NCI-H69 (cell line): Measurements from ENCODE around the gene FOSB.
"Not testable (repeated sequence)": the region's sequence is repeated elsewhere in the genome, so short reads cannot be mapped to it uniquely, and the experiment has no call there.

ENCODE experiments used
- DNase-seq: peaks from one replicate; lab custom pipeline; 2025; lab: John Stamatoyannopoulos, UW

Gene FOSB

DNA sequence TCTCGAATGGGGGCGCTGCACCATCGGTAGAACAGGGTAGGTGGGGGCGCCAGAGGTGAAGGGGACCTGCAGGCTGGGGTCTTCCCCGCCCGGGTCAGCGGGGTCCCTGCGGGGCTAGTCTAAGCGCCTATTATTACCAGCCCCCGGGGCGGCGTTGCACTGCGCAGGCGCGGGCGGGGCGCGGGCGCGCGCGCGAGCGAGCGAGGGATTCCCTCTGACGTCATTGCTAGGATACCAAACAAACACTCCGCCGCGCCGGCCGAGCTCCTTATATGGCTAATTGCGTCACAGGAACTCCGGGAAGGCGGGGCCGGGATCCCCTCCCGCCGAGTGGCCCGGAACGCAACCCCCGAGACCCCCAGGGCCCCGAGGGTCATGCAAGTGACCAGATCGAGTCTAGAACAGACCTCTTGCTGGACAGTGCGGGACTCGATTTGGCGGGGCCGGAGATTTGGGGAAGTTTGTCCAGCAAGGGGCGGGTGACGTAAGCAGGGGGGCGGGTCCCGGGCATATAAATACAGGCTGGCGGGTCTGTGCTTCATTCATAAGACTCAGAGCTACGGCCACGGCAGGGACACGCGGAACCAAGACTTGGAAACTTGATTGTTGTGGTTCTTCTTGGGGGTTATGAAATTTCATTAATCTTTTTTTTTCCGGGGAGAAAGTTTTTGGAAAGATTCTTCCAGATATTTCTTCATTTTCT is at the start of gene FOSB:
FOSB (plus strand) TSS at position 541 of the 703 bp plus-strand sequence. CDS start 591 bp downstream, outside the sequence.
- DNase-seq, result peak; percentile 98

DNA sequence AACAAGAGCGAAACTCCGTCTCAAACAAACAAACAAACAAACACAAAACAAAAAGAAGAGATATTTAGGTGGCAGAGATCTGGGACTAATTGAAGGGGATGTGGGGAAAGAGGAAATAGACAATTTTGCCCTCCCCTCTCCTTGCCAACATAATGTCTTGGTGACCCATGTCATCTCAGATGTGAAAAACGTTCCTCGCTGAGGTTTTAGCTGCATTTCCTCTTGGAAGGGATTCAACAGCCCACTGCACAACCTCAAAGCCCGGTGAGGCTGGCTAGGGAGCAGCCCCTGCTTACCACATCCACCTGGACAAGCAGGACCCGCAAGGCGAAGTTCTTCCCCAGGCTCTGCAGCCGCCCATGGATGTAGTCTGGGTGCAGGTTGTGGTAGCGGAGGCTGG is 49.0 kb upstream of the FOSB start:
- no peak for DNase-seq

DNA sequence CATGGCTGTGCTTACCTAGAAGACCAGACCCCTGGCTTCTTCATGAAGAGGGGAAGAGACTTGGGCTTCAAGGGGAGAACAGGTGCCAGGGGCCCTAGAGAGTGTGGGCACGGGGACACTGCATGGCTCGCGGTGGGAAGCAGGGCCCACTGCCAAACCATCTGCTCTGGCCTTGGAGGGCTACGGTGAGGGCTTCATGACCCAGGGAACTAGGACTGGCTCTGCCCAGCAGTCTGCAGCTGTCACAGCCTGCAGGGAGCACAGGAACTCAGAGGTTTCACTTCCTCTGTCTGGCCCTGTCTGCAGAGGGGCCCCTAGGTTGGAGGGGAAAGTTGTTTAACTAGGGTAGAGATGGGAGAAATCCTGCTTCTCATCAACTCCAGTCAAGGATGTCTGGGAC is 48.4 kb upstream of the FOSB start:
- DNase-seq, result no peak

DNA sequence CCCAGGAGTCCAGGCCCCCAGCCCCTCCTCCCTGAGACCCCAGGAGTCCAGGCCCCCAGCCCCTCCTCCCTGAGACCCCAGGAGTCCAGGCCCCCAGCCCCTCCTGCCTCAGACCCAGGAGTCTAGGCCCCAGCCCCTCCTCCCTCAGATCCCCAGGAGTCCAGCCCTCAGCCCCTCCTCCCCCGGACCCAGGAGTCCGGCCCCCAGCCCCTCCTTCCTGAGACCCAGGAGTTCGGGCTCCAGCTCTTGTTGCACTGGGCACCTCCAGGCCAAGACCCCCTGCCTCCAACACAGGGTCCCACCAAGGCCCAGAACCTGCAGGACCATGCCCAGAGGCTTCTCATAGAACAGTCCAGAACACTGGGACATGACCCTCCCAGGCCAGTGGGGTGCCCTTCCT is 47.9 kb upstream of the FOSB start:
- DNase-seq, result no peak

DNA sequence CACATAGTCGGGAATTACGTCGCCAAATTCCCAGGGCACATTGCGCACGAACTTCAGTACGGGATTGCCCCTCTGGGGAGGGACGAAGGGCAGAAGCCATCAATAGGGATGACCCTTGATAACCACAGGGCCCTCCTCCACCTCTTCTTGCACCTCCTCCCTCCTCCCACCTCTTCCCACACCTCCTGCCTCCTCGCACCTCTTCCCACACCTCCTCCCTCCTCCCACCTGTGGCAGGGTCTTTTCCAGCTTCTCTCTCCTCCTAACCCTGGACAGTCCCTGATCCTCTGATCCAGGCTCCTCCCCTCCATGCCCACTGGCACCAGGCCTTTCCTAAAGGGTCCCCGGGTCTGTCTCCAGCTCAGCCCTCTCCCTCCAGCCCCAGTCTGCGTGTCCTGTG is 47.4 kb upstream of the FOSB start:
- no peak for DNase-seq

DNA sequence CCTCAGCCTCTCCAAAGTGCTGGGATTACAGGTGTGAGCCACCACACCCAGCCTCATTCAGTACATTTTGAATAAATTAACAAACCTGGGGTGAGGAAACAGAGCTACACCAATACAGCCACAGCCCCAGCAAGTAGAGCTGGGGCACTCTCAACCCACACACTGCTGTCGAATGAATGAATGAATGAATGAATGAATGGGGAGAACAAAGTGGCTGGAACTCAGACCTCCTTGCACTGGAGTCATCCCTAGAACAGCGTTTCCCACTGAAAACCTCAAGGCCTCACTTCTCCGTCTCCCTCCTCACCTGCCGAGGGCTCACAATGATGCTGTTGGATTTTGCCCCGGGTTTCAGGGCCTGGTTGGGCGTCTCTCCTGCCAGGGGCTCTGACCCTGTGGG is 46.9 kb upstream of the FOSB start:
- DNase-seq, result no peak

DNA sequence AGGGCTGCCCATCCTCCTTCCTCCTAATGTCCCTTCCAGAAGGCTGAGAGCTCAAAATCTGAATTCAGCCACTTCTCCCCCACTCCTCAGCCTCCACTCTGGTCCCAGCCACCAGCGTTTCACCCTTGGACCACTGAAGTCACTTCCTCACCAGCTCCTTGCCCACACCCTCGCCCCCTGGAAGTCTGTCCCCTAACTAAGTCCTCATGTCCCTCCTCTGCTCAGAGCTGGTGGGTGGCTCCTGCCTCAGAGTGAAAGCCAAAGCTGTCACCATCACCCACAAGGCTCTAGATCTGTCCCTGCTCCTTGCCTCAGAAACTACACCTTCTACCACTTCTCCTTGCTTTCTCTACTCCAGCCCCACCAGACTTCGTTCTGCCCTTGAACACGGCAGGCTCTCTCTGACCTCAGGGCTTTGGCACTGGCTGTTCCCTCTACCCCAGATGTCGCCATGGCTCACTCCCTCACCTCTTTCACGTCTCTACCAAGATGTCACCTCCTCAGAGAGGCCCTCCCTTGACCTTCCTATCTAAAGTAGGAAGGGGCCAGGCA is 45.8 kb upstream of the FOSB start:
- no peak for DNase-seq

DNA sequence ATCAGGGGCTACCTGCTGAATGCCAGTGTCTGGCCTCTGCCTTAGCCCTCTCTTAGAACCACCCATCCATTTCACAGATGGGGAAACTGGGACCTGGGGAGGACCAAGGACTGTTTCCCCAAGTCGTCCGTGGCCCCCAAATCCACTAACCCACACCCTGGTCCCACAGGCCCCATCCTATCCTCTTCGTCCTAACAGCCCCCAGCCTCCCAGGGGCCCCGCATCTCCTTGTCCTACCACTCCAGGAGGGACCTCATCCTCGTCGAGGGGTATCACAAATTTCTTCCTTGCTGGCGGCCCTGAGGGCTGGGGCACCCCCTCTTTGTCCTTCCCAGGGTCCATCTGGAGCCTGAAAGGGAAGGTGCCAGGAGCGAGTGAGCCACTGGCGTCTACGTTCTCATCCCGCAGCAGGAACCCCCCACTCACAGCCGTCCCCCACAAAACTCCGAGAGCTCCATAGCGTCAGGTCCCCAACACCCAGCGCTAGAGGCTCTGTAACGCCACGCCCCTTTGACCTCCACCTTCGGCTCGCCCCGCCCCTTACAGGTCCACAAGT is 44.7 kb upstream of the FOSB start:
- DNase-seq, result no peak

DNA sequence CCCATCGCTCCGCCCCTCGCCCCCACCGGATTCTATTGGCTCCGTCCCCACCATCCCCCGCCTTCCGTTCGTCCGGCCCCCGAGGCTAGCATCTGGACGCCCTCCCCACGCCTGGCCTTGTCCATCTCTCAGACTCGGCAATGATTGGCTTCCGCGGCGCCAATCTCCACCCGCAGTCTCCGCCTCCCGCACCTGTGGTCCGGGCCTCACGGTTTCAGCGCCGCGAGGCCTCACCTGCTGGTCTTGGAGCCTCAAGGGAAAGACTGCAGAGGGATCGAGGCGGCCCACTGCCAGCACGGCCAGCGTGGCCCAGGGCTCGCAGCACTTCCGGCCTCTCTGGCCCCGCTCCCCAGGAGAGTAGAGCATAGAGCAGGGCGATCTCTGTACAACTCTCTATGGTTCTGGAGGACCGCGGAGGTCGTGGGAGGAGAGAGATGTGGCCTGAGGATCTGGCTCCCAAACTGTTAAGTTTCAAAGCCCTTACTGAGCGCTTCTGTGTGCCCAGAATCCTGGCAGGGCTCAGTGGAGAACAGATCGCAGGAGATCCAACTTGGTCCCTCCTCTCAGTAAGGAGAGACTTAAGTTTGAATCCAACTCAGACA is 44.1 kb upstream of the FOSB start, which contains the start of gene ERCC1:
ERCC1 (minus strand) TSS at position 329 of the 602 bp plus-strand sequence. CDS start 543 bp downstream, outside the sequence.
- peak; percentile 100 for DNase-seq

DNA sequence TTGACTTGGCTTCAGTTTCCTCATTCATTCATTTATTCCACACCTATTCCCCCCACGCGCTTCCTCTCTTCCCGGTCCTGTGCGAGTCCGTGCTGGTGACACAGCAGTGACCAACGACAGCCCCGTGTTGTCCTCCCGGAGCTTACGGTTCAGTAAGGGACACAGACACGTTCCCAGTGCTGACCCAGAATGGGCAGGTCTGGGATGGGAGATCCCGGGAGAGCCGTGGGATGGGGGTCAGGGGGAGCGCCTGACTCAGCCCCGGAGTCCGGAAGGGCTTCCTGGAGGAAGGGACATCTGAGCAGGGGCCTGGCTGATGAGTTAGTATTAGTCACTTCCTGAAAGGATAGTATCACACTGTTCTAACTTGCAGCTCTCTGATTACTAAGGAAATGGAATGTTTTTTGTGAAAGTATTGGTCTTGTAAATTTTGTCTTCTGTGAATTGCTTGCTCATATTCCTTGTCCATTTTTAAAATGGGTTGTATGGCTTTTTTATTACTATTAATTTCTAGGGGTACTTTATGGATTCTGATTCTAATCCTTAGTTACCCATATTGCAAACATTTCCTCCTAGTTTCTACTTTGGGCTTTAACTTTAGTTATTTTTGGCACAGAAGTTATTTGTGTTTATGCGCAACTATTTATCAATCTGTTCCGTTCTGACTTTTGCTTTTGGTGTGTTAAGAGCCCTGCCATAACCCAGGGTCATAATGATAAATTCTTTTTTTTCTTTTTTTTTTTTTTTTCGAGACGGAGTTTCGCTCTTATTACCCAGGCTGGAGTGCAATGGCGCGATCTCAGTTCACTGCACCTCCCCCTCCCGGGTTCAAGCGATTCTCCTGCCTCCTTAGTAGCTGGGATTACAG is 43.4 kb upstream of the FOSB start:
- DNase-seq, result peak; percentile 82

DNA sequence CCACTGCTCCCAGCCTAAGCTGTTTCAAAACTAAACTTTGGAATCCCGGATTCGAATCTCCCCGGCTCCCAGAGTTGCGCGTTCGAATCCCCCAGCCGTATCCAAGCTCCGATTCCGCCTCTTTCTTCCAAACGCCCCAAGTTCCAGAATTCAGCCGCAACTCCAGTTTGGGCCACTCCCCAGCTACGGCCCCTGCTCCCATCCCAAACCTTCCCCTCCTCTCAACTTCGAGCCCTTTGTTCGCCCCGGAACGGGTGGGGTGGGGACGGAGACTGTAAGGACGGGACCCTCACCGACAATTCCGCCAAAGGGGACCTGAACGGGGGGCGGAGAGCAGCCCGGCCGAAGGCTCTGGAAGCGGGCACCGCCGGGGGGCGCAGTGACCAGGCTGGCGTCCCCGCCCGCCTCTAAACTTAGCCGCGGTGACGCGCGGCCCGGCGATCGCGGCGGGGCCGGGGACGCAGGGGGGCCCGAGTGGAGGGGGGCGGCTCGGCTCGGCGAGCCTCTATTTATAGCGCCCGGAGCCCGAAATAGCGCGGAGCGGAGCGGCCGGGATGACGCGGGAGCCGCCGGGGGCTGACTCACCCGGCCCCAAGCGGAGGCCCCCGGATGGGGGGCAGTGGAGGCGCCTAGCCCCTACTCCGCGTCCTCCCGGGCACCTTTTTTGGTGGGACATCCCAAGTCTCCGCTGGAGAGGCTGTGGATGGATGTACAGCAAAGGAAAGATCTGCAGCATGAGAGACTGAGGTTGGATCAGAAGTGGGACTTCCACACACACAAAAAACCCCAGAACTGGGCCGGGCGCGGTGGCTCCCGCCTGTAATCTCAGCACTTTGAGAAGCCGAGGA is 39.2 kb upstream of the FOSB start:
- DNase-seq, result peak; percentile 44

DNA sequence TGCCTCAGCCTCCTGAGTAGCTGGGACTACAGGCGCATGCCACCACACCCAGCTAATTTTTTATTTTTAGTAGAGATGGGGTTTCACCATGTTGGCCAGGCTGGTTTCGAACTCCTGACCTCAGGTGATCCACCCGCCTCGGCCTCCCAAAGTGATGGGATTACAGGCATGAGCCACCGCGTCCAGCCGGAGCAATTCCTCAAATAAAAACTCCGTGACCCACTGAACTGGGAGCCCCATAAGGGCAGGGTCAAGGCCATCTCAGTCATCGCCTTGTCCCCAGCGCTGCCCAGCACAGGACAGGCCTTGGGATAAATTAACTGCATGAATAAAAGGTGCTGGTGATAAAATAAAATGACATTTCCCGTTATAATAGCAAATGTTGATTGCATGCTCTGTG is 37.9 kb upstream of the FOSB start:
- not testable (repeated sequence) for DNase-seq

DNA sequence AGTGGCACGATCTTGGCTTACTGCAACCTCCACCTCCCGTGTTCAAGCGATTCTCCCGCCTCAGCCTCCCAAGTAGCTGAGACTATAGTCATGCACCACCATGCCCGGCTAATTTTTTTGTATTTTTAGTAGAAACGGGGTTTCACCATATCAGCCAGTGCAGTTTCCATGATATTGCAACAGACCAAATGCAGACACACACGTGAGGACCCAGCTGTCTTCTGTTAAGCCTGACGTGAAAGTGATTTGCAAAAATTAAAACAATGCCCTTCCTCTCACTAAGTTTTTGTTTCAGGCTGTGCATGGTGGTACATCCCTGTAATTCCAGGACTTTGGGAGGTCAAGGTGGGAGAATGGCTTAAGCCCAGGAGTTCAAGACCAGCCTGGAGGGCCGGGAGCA is 36.8 kb upstream of the FOSB start:
- DNase-seq, result not testable (repeated sequence)

DNA sequence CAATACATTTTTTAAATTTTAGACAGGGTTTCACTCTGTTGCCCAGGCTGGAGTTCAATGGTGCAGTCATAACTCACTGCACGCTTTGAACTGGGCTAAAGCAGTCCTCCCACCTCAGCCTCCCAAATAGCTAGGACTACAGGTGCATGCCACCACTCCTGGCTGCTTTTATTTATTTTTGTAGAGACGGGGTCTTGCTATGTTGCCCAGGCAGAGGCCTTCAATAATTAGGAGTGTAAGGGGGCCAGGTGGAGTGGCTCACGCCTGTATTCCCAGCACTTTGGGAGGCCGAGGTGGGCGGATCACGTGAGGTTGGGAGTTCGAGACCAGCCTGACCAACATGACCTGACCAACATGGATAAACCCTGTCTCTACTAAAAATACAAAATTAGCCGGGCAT is 35.3 kb upstream of the FOSB start:
- not testable (repeated sequence) for DNase-seq

DNA sequence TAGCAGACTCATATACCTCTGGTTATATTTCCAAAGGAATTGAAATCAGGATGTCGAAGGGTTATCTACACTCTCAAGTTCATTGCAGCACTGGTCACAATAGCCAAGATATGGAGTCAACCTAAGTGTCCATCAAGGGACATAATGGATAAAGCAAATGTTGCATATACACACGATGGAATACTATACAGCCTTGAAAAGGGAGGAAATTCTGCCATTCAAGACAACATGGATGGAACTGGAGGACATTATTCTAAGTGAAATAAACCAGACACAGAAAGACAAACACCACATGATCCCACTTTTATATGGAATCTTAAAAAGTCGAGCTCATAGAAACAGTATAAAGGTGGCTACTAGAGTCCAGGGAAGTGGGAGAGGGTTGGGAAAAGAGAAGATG is 30.5 kb upstream of the FOSB start:
- DNase-seq, result no peak

DNA sequence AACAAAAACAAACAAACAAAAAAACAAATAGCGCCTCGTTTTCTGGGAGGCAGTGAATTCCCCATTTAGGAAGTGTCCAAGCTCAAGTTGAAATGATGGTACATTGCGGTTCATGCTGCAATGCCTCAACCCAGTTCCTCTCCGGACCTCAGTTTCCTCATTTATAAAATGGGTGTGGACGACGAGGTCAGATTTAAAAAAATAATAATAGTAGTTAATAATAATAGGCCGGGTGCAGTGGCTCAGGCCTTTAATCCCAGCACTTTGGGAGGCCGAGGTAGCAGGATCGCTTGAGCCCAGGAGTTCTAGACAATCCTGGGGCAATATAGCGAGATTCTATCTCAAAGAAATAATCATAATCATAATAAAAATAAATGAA is 28.6 kb upstream of the FOSB start:
- no peak for DNase-seq

DNA sequence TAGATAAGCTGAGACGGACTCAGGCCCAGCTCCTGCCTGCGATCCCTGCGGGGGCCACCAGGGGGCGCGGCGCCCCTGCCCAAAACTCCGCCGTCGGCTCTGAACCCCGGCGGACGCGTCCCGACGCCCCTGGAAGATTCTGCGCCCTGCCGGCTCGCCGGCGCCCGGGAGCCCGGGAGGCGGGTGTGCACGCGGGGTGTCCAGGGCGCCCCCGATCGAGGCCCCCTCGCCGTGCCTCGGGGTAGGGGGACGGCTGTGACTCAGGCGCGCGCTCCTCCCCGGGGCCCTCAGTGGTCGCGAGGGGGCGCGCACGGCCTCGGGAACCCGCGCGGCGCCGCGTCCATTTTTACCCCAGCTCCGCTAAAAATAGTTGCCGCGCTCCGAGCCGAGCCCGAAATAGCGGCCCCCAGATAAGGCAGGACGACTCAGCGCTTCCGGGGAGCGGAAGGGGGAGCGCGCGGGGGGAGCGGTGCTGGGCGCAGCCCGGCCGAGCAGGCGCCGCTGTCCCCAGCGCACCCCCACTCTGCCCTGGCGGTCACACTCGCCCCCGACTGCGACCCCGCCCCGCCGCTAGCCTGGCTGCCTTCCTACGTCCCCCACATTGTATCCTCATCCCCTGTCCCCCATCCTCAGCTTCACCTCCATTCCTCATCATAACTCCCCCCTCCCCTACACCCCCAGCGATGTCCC is 28.1 kb upstream of the FOSB start:
- DNase-seq, result peak; percentile 90

DNA sequence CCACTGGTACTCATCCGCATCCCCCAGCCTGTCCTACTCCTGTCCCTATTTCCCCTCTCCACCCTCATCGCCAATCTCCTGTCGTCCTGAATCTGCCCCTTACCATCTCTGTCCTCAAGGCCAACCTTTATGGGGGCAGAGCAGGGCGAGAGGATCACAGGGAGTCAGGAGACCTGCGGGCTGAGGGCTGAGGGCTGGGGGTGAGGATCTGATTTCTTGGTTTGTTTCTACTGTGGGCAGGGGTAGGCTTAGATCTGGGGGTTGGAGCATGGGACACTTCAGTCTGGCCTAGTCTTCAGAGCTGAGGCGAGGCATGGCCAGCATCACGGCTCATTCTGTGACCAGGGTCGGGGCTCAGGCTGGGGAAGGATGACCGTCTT is 27.5 kb upstream of the FOSB start:
- no peak for DNase-seq

DNA sequence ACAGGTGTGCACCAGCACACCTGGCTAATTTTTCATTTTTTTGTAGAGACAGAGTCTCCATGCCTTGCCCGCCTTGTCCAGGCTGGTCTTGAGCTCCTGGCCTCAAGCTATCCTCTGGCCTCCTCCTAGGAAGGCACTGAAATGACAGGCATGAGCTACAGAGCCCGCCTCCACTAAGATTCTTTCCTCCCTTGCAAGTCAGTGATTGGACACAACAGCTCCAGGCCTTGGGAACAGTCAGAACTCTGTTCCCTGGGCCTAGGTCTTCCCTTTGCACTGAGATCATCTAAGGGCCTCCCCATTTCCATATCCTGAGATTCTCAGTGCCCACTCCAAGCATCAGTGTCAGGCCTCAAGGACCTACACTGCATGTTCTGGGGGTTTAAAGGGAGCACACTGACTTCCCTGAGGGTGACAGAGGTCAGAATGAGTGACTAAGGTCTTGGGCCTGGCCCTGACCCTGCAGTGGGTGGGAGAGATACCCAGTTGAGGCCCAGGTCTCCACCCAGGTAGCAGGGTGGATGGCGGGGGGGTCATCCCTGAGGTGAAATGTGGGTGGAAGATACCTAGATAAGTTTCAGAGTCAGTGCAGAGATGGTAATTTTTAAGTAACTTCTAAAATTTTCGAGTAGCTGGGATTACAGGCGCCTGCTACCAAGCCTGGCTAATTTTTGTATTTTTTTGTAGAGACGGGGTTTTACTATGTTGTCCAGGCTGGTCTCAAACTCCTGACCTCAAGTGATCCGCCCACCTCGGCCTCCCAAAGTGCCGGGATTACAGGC is 26.7 kb upstream of the FOSB start:
- DNase-seq, result peak; percentile 36

DNA sequence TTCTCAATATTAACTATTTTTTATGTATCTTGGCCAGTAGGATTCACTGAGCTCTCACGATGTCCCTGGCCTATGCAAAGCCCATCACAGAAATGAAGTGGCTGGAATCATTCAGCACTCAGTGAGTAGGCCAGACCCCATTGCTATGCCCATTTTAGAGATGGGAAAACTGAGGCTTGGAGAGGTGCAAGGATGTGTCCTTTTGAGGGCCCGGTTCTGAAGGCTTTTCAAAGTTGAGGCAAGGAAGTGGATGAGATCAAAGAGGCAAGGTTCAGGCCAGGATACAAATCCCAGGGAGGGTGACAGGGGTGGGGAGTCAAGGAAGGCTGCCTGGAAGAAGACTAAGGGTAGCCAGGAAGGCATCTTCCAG is 25.4 kb upstream of the FOSB start:
- DNase-seq, result no peak
